Naive B cell (primary cell): ENCODE results near the gene CHSY1. TPM values are rescaled to one million over a fixed set of nuclear protein-coding genes. Genes with fewer than 3 reads are reported as not detected.

Experiments used
- ATAC-seq, 2 donors: fragments of 150-1000 bp; cut with Tn5 transposase; 2 replicates each; pipeline ENCODE4 v1.10.0; 2021; ENCODE audit warnings: low read depth in 2 of 2, mild to moderate bottlenecking in 2 of 2, moderate library complexity in 2 of 2
- DNase-seq: peaks from one replicate; pipeline ENCODE4 v3.0.0; 2022
- H3K27ac Mint-ChIP-seq, 6 donors: one replicate each; pipeline ENCODE4 v1.8.0; 2020 to 2022; ENCODE audit warnings: mild to moderate bottlenecking in 6 of 6, mixed read lengths in 6 of 6, moderate library complexity in 5 of 6, inconsistent platforms in 2 of 6
- H3K27me3 Mint-ChIP-seq, 3 donors: one replicate each; pipeline ENCODE4 v1.8.0; 2021 to 2022; ENCODE audit warnings: mixed read lengths in 3 of 3, mild to moderate bottlenecking in 1 of 3
- H3K36me3 Mint-ChIP-seq, 2 donors: one replicate each; pipeline ENCODE4 v1.8.0; 2020 to 2022; ENCODE audit warnings: mixed read lengths in 2 of 2, inconsistent platforms in 1 of 2, mild to moderate bottlenecking in 1 of 2
- H3K4me1 Mint-ChIP-seq, 3 donors: one replicate each; pipeline ENCODE4 v1.8.0; 2020 to 2022; ENCODE audit warnings: mixed read lengths in 3 of 3, inconsistent platforms in 1 of 3, mild to moderate bottlenecking in 1 of 3, moderate library complexity in 1 of 3
- H3K4me3 Mint-ChIP-seq, 8 donors: one replicate each; pipeline ENCODE4 v1.8.0; 2020 to 2022; ENCODE audit warnings: mild to moderate bottlenecking in 8 of 8, mixed read lengths in 8 of 8, moderate library complexity in 8 of 8, inconsistent platforms in 2 of 8
- H3K9me3 Mint-ChIP-seq, 7 donors: one replicate each; pipeline ENCODE4 v1.8.0; 2020 to 2022; ENCODE audit warnings: mixed read lengths in 7 of 7, mild to moderate bottlenecking in 5 of 7, inconsistent platforms in 2 of 7, moderate library complexity in 1 of 7
- polyA plus RNA-seq, 6 donors: library from polyadenylated mRNA; unstranded; fragments of 300-500 nt; fragmentation: Illumina TruSeq; gene quantifications; one replicate each; pipeline ENCODE4 v1.2.3, GENCODE V29; 2021; ENCODE audit warnings: low read depth in 6 of 6

CHSY1 gene
- polyA plus RNA-seq, 6 donors from 2014 or later = 2.0 to 3.7 (median 2.5) TPM

GRCh38 chr15:101149864-101150722, 101.8 kb downstream of the CHSY1 start:
- Mint-ChIP-seq H3K27me3 (peaks cover 0 to 6% (median 3%) of the 10 kb centered on the region in 3 donors), H3K4me1 (peaks cover 18 to 21% (median 20%) of the 10 kb centered on the region in 3 donors), H3K9me3 (peaks cover 0 to 4% (median 0%) of the 10 kb centered on the region in 7 donors), H3K36me3 (no peaks in the 10 kb centered on the region), H3K27ac (peak overlapping the region in 3 of 6 donors; percentile 41 to 73 (median 51)), H3K4me3 (peak overlapping the region in 2 of 8 donors; percentile 5 to 74)
- ATAC-seq (no peak), DNase-seq (no peak)

- ATAC-seq (no peak), DNase-seq (no peak)
- Mint-ChIP-seq H3K4me1 (peaks cover 18 to 20% (median 20%) of the 10 kb centered on the region in 3 donors), H3K36me3 (no peaks in the 10 kb centered on the region), H3K4me3 (no peak overlapping the region), H3K27ac (no peak overlapping the region), H3K27me3 (peaks cover 0 to 6% (median 3%) of the 10 kb centered on the region in 3 donors), H3K9me3 (peaks cover 0 to 4% (median 0%) of the 10 kb centered on the region in 7 donors)
Observed at GRCh38 chr15:101148881-101149664, 102.8 kb downstream of the CHSY1 start.

- Mint-ChIP-seq H3K27me3 (peaks cover 0 to 6% (median 3%) of the 10 kb centered on the region in 3 donors), H3K4me1 (peaks cover 16 to 20% (median 18%) of the 10 kb centered on the region in 3 donors), H3K36me3 (no peaks in the 10 kb centered on the region), H3K9me3 (peaks cover 0 to 3% (median 0%) of the 10 kb centered on the region in 7 donors), H3K4me3 (no peak overlapping the region), H3K27ac (peak overlapping the region in 1 of 6 donors; percentile 73)
- DNase-seq (no peak), ATAC-seq (no peak)
Observed at GRCh38 chr15:101148166-101148880, 103.5 kb downstream of the CHSY1 start.

GRCh38 chr15:101147181-101147580, 104.7 kb downstream of the CHSY1 start:
- Mint-ChIP-seq H3K4me1 (peaks cover 17 to 20% (median 18%) of the 10 kb centered on the region in 3 donors), H3K4me3 (no peak overlapping the region), H3K36me3 (no peaks in the 10 kb centered on the region), H3K27ac (peak overlapping the region in 1 of 6 donors; percentile 59), H3K9me3 (peaks cover 0 to 3% (median 0%) of the 10 kb centered on the region in 7 donors), H3K27me3 (peaks cover 0 to 6% (median 3%) of the 10 kb centered on the region in 3 donors)
- DNase-seq (no peak), ATAC-seq (no peak)

GRCh38 chr15:101146118-101146702, 105.6 kb downstream of the CHSY1 start:
- peaks cover 14 to 15% (median 15%) of the 10 kb centered on the region in 3 donors for H3K4me1 Mint-ChIP-seq
- ATAC-seq (no peak), DNase-seq (no peak)
- H3K36me3 Mint-ChIP-seq = no peaks in the 10 kb centered on the region
- H3K9me3 Mint-ChIP-seq = peaks cover 0 to 7% (median 2%) of the 10 kb centered on the region in 7 donors
- H3K27me3 Mint-ChIP-seq = peaks cover 0 to 6% (median 3%) of the 10 kb centered on the region in 3 donors
- H3K27ac Mint-ChIP-seq = peak overlapping the region in 2 of 6 donors; percentile 11 to 79
- no peak overlapping the region for H3K4me3 Mint-ChIP-seq

GRCh38 chr15:101145362-101145761, 106.5 kb downstream of the CHSY1 start:
- H3K27ac Mint-ChIP-seq = no peak overlapping the region
- H3K9me3 Mint-ChIP-seq = peaks cover 0 to 7% (median 2%) of the 10 kb centered on the region in 7 donors
- peaks cover 0 to 5% (median 3%) of the 10 kb centered on the region in 3 donors for H3K27me3 Mint-ChIP-seq
- H3K4me3 Mint-ChIP-seq = no peak overlapping the region
- peaks cover 5 to 10% (median 8%) of the 10 kb centered on the region in 3 donors for H3K4me1 Mint-ChIP-seq
- no peak for DNase-seq
- no peak for ATAC-seq
- no peaks in the 10 kb centered on the region for H3K36me3 Mint-ChIP-seq

GRCh38 chr15:101143321-101143720, 108.5 kb downstream of the CHSY1 start:
- H3K4me1 Mint-ChIP-seq = peaks cover 10 to 17% (median 16%) of the 10 kb centered on the region in 3 donors
- H3K27me3 Mint-ChIP-seq = peaks cover 0 to 3% (median 0%) of the 10 kb centered on the region in 3 donors
- H3K9me3 Mint-ChIP-seq = peaks cover 0 to 7% (median 2%) of the 10 kb centered on the region in 7 donors
- DNase-seq = no peak
- H3K27ac Mint-ChIP-seq = no peak overlapping the region
- ATAC-seq = no peak
- no peaks in the 10 kb centered on the region for H3K36me3 Mint-ChIP-seq
- no peak overlapping the region for H3K4me3 Mint-ChIP-seq

GRCh38 chr15:101142711-101143110, 109.1 kb downstream of the CHSY1 start:
- peaks cover 0 to 7% (median 2%) of the 10 kb centered on the region in 7 donors for H3K9me3 Mint-ChIP-seq
- peaks cover 0 to 3% (median 0%) of the 10 kb centered on the region in 3 donors for H3K27me3 Mint-ChIP-seq
- ATAC-seq (no peak), DNase-seq (no peak)
- peaks cover 14 to 21% (median 18%) of the 10 kb centered on the region in 3 donors for H3K4me1 Mint-ChIP-seq
- H3K36me3 Mint-ChIP-seq = no peaks in the 10 kb centered on the region
- no peak overlapping the region for H3K27ac Mint-ChIP-seq
- no peak overlapping the region for H3K4me3 Mint-ChIP-seq

GRCh38 chr15:101141926-101142527, 109.8 kb downstream of the CHSY1 start:
- peaks cover 0 to 3% (median 0%) of the 10 kb centered on the region in 3 donors for H3K27me3 Mint-ChIP-seq
- H3K9me3 Mint-ChIP-seq = peaks cover 0 to 7% (median 2%) of the 10 kb centered on the region in 7 donors
- no peaks in the 10 kb centered on the region for H3K36me3 Mint-ChIP-seq
- H3K4me3 Mint-ChIP-seq = no peak overlapping the region
- no peak for DNase-seq
- peaks cover 21 to 28% (median 25%) of the 10 kb centered on the region in 3 donors for H3K4me1 Mint-ChIP-seq
- ATAC-seq = no peak
- H3K27ac Mint-ChIP-seq = peak overlapping the region in 1 of 6 donors; percentile 80

- ATAC-seq (no peak), DNase-seq (no peak)
- Mint-ChIP-seq H3K9me3 (peaks cover 0 to 7% (median 2%) of the 10 kb centered on the region in 7 donors), H3K4me1 (peaks cover 34 to 42% (median 34%) of the 10 kb centered on the region in 3 donors), H3K36me3 (no peaks in the 10 kb centered on the region), H3K27ac (no peak overlapping the region), H3K4me3 (no peak overlapping the region), H3K27me3 (no peaks in the 10 kb centered on the region)
Observed at GRCh38 chr15:101140697-101141065, 111.2 kb downstream of the CHSY1 start.

GRCh38 chr15:101139986-101140696, 111.7 kb downstream of the CHSY1 start:
- H3K9me3 Mint-ChIP-seq = peaks cover 0 to 7% (median 2%) of the 10 kb centered on the region in 7 donors
- ATAC-seq (no peak), DNase-seq (no peak)
- H3K4me3 Mint-ChIP-seq = no peak overlapping the region
- peaks cover 39 to 47% (median 40%) of the 10 kb centered on the region in 3 donors for H3K4me1 Mint-ChIP-seq
- no peaks in the 10 kb centered on the region for H3K27me3 Mint-ChIP-seq
- peak overlapping the region in 3 of 6 donors; percentile 21 to 56 (median 38) for H3K27ac Mint-ChIP-seq
- no peaks in the 10 kb centered on the region for H3K36me3 Mint-ChIP-seq
